ENCODE results near the gene C15orf62. TPM values are rescaled to one million over a fixed set of nuclear protein-coding genes. Genes with fewer than 3 reads are reported as not detected.

The C15orf62 gene
- total RNA-seq, 2 experiments from 2014 or later, result 0.45 to 0.82 TPM

DNA sequence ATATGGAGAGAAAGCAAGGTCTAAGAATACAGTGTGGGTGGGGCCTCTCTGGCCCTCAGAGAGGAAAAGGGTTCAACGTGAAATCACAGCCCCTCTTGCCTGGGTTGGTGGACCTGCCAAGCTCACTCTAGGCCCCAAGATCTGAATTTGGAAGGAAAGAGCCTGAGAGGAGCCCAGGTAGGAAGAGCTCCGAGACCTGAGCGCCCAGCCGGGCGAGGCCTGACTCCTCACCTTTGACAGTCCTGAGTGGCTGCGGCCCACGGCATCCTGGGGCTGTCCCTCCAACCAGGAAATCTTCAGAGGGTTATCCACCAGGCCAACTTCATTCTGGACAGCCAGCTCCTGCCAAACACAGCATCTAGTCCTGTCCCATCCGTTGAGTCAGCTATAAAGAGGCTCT, 3.7 kb downstream of the C15orf62 start:
- Mint-ChIP-seq H3K9me3 (ENCODE audit: low read depth) (no peaks in the 10 kb centered on the region), H3K4me3 (no peak overlapping the region), H3K27ac (no peak overlapping the region), H3K36me3 (peaks cover 13% of the 10 kb centered on the region), H3K4me1 (peaks cover 26% of the 10 kb centered on the region), H3K27me3 (no peaks in the 10 kb centered on the region)
- DNase-seq, result no peak
- ATAC-seq, result no peak
- CTCF ChIA-PET, result interaction anchor here (0.7 to 1.5 kb wide), 3 partner anchors 9 to 204 kb away, joined by 3 to 6 read pairs (median 5); partner anchors contain the start of gene RPUSD2

DNA sequence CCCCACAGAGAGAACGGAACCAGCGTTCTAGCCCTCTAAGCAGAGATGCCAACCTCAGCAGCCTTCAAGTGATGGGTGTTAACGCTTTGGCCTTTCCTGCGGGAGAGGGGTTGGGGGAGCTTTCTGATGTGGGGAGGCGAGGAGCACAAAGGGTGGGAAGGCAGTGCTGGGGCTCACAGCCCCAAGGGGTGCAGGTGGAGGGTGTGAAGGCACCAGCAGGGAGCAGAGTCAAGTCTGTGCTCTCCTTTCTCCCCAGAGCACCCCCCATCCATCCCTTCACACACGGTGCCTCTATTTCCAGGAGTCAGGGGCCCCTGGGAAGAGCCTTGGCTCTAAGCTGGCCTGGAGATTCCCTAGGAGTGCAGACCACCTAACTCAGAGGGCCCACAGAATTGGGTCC, 4.1 kb downstream of the C15orf62 start:
- H3K36me3 Mint-ChIP-seq, result peaks cover 13% of the 10 kb centered on the region
- no peaks in the 10 kb centered on the region for H3K9me3 Mint-ChIP-seq (ENCODE audit: low read depth)
- no peaks in the 10 kb centered on the region for H3K27me3 Mint-ChIP-seq
- DNase-seq (no peak), ATAC-seq (no peak)
- peaks cover 23% of the 10 kb centered on the region for H3K4me1 Mint-ChIP-seq
- no peak overlapping the region for H3K27ac Mint-ChIP-seq
- CTCF ChIA-PET, result interaction anchor here (1.5 kb wide), 1 partner anchor 9 kb away, joined by 5 read pairs; no protein-coding TSS in a partner anchor
- H3K4me3 Mint-ChIP-seq, result no peak overlapping the region

DNA sequence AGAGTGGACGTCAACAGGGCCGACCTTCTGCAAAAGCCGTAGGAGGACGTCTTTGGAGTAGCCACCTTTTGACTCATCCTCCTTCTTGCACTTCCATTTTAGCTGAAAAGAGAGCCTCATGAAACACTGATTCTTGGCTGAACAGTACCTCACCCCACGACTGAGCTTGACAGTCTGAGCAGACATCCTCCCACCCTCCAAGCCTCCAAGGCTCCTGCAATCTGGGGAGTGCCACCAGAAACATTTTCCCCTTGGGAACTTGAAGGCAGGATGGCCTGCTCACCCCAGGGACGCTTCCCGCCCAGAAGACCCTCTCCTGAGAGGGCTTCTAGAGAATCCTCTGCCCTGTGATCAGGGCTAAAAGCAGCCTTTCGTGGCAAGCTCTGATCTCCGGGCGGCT, 5.2 kb downstream of the C15orf62 start:
- CTCF ChIA-PET, result no interaction called here
- Mint-ChIP-seq H3K4me1 (peaks cover 18% of the 10 kb centered on the region), H3K9me3 (ENCODE audit: low read depth) (no peaks in the 10 kb centered on the region), H3K27me3 (no peaks in the 10 kb centered on the region), H3K27ac (no peak overlapping the region), H3K36me3 (peaks cover 15% of the 10 kb centered on the region), H3K4me3 (no peak overlapping the region)
- DNase-seq (no peak), ATAC-seq (no peak)

DNA sequence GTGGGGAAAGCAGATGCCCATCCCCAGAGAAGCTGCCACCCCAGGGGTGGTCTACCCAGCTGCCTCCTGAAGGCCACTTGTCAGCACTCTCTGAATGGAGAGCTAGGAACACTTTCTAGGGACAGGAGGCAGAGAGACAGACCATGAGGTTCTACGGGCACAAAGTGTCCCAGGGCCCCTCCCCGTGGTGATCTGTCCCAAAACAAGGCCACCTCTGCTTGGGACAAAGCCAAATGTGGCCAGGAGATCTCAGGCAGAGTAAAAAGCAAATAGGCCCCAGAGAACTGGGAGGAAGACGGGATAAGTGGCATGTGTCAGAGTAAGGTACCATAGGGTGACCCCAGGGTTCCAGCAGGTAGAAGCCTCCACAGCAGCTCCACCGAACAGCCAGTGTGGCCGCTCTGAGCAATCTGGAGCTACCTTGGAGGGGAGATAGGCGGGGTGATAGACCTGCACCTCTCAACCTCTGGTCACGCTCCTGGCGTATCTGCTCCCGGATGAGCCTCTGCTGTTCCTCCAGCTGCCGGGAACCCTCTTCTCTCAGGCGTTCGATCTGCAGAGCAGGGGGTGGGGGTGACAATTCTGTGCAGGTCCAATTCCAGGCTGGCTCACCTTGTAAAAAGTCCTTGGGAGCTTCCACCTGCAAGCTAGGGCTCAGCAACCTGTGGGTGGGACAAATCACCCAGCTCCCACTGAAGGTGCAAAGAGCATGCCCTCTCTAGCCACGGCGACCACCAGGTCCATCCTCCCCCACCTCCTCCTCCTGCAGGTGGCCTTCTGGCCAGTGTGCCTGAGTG, 6.2 kb downstream of the C15orf62 start:
- peaks cover 15% of the 10 kb centered on the region for H3K4me1 Mint-ChIP-seq
- H3K9me3 Mint-ChIP-seq (ENCODE audit: low read depth), result no peaks in the 10 kb centered on the region
- DNase-seq, result no peak
- peaks cover 14% of the 10 kb centered on the region for H3K36me3 Mint-ChIP-seq
- no peaks in the 10 kb centered on the region for H3K27me3 Mint-ChIP-seq
- H3K27ac Mint-ChIP-seq, result no peak overlapping the region
- CTCF ChIA-PET, result interaction anchor here (0.8 to 2.5 kb wide), 2 partner anchors 32 to 99 kb away, joined by 4 to 8 read pairs; no protein-coding TSS in a partner anchor
- H3K4me3 Mint-ChIP-seq, result no peak overlapping the region
- no peak for ATAC-seq

DNA sequence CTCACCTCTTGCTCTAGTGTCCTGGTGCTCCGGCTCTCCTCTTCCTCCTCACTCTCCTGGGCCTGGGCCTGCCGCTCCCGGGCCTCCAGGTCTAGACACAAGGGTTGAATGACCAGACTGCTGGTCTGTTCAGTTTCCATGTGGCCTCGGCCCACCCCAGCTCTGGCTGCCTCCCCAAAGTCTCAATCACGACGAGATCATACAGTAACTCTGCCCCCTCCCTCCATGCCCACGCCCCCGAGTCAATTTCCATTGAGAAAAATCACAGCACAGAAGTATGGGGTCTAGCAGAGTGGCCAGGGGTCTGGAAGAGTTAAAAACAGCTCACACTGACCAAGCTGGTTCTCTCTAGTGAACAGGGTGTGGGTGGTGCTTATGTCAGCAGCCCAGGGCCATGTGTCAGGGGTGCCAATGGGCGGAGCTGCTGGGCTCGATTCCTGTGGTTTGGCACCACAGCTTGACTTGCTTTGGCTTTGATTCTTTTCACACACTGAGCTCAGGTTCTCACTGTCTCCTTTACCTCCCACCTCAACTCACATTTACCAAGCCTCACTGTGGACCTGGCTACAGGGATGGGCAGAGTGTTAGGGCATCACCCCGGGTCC, 6.9 kb downstream of the C15orf62 start:
- H3K27me3 Mint-ChIP-seq, result no peaks in the 10 kb centered on the region
- H3K9me3 Mint-ChIP-seq (ENCODE audit: low read depth), result no peaks in the 10 kb centered on the region
- H3K4me1 Mint-ChIP-seq, result peaks cover 15% of the 10 kb centered on the region
- H3K36me3 Mint-ChIP-seq, result peaks cover 14% of the 10 kb centered on the region
- H3K27ac Mint-ChIP-seq, result peak overlapping the region; percentile 66
- CTCF ChIA-PET, result interaction anchor here (0.8 to 2.5 kb wide), 2 partner anchors 32 to 99 kb away, joined by 4 to 8 read pairs; no protein-coding TSS in a partner anchor
- DNase-seq, result peak; percentile 63
- ATAC-seq, result peak; percentile 82
- H3K4me3 Mint-ChIP-seq, result no peak overlapping the region

DNA sequence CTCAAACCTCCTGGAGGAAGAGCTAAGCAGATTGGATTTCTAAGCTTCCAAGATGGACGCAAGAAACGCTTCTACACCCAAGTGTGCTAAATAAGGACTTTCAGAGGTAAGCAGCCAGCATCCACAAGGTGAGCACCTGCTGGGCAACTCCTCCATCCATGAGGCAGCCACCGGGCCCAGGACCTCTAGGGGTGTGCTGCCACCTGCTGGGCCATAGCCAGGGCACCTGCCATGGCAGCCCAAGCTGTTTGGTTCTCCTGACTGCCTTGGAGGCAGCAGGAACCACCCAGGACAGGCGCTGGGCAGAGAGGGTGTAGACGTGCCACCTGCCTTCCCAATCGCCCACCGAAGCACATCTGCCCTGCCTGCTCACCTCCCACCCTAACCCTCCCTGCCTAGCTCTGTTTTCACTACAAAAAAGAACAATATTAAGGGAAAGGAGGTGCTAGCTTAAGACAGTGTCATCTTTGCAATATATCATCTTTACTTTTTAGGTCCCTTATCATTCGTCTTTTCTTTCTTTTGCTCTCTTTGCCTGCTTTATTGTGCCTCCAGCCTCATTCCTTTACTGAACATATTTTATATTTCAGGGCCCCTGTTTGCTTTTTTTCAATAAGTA, 12.9 kb downstream of the C15orf62 start:
- CTCF ChIA-PET, result interaction anchor here (0.5 to 3.3 kb wide), 43 partner anchors 9 to 621 kb away, joined by 3 to 26 read pairs (median 4); partner anchors contain the start of genes BUB1B, C15orf62, DNAJC17 and GCHFR
- DNase-seq (peak; percentile 86), ATAC-seq (peak; percentile 99)
- Mint-ChIP-seq H3K4me3 (no peak overlapping the region), H3K36me3 (peaks cover 3% of the 10 kb centered on the region), H3K27ac (peak overlapping the region; percentile 30), H3K27me3 (no peaks in the 10 kb centered on the region), H3K4me1 (peaks cover 18% of the 10 kb centered on the region), H3K9me3 (ENCODE audit: low read depth) (no peaks in the 10 kb centered on the region)

DNA sequence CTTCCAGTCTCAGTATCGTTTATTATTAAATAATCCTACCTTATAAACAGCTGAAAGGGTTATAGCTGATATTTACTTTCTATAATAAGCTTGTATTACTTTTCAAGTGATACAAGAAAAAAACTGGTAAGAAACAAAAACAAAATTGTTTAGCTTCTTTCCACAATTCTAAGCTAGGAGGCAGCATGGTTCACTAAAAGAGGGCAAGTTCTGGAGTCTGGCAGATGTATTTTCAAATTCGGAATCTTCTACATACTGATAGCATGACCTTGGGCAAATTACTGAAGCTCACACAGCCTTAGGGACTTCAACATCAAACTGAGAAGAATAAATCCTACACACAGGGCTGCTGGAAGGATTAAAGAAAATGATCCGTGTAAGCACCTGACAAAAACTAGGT, 15.4 kb downstream of the C15orf62 start:
- no peaks in the 10 kb centered on the region for H3K36me3 Mint-ChIP-seq
- peaks cover 22% of the 10 kb centered on the region for H3K4me1 Mint-ChIP-seq
- H3K4me3 Mint-ChIP-seq, result no peak overlapping the region
- DNase-seq (no peak), ATAC-seq (no peak)
- no peak overlapping the region for H3K27ac Mint-ChIP-seq
- no peaks in the 10 kb centered on the region for H3K27me3 Mint-ChIP-seq
- CTCF ChIA-PET, result interaction anchor here (1.1 to 5.4 kb wide), 6 partner anchors 15 to 110 kb away, joined by 3 to 24 read pairs (median 4); partner anchors contain the start of gene VPS18
- no peaks in the 10 kb centered on the region for H3K9me3 Mint-ChIP-seq (ENCODE audit: low read depth)

DNA sequence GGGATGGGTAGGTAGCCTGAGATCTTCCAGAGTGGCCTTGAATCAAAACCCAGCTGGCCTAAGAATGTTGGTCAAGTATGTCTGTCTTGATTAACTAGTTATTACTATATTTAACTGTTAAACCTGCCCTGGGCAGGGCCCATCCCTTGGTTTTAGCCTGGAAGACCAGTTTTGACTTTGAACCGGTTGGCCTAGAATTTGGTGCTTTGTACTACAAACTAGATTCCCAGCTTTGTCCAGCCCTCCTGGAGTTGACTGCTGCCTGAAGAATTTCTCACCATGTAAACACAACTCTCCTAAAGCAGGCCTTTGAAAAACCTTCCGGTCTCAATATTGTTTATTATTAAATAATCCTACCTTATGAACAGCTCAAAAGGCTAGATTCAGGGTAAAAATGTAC, 16.0 kb downstream of the C15orf62 start:
- DNase-seq, result no peak
- no peak for ATAC-seq
- no peaks in the 10 kb centered on the region for H3K27me3 Mint-ChIP-seq
- peaks cover 22% of the 10 kb centered on the region for H3K4me1 Mint-ChIP-seq
- CTCF ChIA-PET, result interaction anchor here (0.7 to 5.4 kb wide), 6 partner anchors 42 to 250 kb away, joined by 3 to 24 read pairs (median 4); partner anchors contain the start of gene VPS18
- no peak overlapping the region for H3K4me3 Mint-ChIP-seq
- H3K9me3 Mint-ChIP-seq (ENCODE audit: low read depth), result no peaks in the 10 kb centered on the region
- H3K36me3 Mint-ChIP-seq, result no peaks in the 10 kb centered on the region
- H3K27ac Mint-ChIP-seq, result no peak overlapping the region

DNA sequence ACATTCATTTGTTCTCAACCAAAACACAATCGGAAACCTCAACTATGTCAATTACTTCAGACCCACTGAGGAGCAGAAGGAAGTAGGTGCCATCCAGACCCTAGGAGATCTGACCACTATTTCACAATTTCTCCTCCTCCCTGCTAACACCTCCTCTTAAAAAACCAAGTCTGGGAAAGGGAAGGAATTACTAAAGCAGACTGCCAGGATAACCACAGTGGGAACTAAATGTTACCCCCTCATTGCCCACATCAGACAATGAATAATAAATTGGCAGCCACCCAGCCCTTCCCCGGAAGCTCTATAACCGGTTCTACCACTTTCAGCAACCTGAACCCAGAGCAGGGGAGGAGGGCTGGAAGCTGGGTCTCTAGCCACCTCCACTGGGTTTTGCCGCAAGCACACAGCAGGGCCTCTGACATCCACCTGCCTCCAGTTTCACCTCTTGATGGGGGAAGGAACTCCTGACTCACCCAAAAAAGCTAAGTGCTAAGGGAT, 17.6 kb downstream of the C15orf62 start:
- Mint-ChIP-seq H3K27me3 (no peaks in the 10 kb centered on the region), H3K4me1 (peaks cover 22% of the 10 kb centered on the region), H3K27ac (peak overlapping the region; percentile 76), H3K4me3 (no peak overlapping the region), H3K9me3 (ENCODE audit: low read depth) (no peaks in the 10 kb centered on the region), H3K36me3 (no peaks in the 10 kb centered on the region)
- ATAC-seq, result peak; percentile 45
- CTCF ChIA-PET, result interaction anchor here (0.8 to 5.4 kb wide), 5 partner anchors 9 to 198 kb away, joined by 3 to 24 read pairs (median 4); partner anchors contain the start of gene VPS18
- DNase-seq, result peak; percentile 67

DNA sequence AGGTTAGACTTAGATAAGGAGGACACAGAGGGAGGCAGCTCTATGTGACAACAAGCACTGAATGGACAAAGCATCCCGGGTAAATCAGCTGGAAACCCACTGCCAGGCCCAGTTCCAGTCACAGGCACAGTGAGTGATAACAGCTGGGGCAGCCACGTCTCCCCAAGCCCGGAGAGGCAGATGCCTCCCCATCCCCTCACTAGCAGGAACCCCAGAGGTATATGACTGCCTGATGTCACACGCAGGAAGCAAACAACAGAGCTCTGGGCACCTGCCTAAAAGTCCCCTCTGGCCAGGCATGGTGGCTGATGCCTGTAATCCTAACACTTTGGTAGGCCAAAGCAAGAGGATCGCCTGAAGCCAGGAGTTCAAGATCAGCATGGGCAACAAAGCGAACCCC, 18.2 kb downstream of the C15orf62 start:
- CTCF ChIA-PET, result interaction anchor here (0.7 to 5.4 kb wide), 6 partner anchors 9 to 199 kb away, joined by 3 to 24 read pairs (median 4); partner anchors contain the start of gene VPS18
- peak overlapping the region; percentile 76 for H3K27ac Mint-ChIP-seq
- no peak for DNase-seq
- H3K9me3 Mint-ChIP-seq (ENCODE audit: low read depth), result no peaks in the 10 kb centered on the region
- ATAC-seq, result peak; percentile 50
- no peak overlapping the region for H3K4me3 Mint-ChIP-seq
- H3K36me3 Mint-ChIP-seq, result peaks cover 2% of the 10 kb centered on the region
- H3K27me3 Mint-ChIP-seq, result no peaks in the 10 kb centered on the region
- H3K4me1 Mint-ChIP-seq, result peaks cover 20% of the 10 kb centered on the region

DNA sequence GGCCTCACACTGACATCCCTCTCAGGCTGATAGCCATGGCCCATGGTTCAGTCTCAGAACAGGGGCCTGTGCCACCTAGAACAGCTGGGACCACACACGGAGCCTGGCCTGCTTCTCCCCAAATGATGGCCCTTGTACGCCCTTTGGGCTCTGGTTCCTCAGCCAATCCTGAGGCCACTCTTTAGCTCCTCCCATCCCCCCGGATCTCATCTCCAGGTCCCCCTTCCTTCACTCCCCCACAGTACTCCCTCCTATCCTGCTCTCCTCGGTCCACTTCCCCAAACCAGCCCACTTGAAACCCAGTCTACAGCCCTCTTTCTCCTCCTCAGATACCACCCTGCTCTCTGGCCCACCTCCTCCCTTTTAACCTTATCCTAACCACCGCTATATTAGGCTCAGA, 19.3 kb downstream of the C15orf62 start:
- ATAC-seq (no peak), DNase-seq (no peak)
- H3K27me3 Mint-ChIP-seq, result no peaks in the 10 kb centered on the region
- H3K4me1 Mint-ChIP-seq, result peaks cover 28% of the 10 kb centered on the region
- no peak overlapping the region for H3K4me3 Mint-ChIP-seq
- CTCF ChIA-PET, result interaction anchor here (5.4 kb wide), 1 partner anchor 106 kb away, joined by 24 read pairs; the partner anchor contains the start of gene VPS18
- peaks cover 2% of the 10 kb centered on the region for H3K36me3 Mint-ChIP-seq
- no peaks in the 10 kb centered on the region for H3K9me3 Mint-ChIP-seq (ENCODE audit: low read depth)
- H3K27ac Mint-ChIP-seq, result no peak overlapping the region

DNA sequence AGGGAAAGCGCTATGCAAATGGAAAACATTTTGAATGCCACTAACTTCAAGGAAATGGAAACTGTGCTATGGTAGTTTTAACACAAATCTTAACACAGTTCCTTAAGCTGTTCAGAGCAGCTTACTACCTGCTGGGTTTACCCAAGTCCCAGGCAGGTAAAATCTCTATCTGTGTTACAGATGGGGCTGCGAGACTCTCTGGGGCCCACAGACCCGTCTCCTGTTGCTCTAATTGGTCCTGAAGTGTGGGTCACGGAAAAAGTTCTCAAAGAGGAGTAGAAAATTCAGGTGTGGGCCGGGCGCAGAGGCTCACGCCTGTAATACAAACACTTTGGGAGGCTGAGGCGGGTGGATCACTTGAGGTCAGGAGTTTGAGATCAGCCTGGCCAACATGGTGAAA, 20.2 kb downstream of the C15orf62 start:
- Mint-ChIP-seq H3K9me3 (ENCODE audit: low read depth) (no peaks in the 10 kb centered on the region), H3K27ac (no peak overlapping the region), H3K4me1 (peaks cover 28% of the 10 kb centered on the region), H3K36me3 (peaks cover 2% of the 10 kb centered on the region), H3K27me3 (no peaks in the 10 kb centered on the region), H3K4me3 (no peak overlapping the region)
- ATAC-seq (no peak), DNase-seq (no peak)
- CTCF ChIA-PET, result interaction anchor here (0.7 kb wide), 2 partner anchors 17 to 230 kb away, joined by 3 read pairs; partner anchors contain the start of gene ZFYVE19

DNA sequence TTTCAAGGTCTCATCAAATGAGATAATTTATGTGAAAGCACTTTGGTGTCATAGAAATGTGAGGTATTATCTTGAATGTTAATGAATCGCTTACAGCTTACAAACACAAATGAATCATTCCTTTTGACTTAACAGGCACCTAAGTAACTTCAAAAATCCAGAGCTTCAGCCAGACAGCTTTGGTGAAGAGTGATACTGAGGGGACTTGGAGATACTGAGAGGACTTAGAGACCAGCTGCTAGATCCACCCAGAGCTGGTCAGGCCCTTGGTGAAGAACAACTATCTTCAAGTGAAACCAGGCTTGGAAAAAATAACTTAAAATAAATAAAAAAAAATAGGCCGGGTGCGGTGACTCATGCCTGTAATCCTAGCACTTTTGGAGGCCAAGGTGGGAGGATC, 20.9 kb downstream of the C15orf62 start:
- ATAC-seq (no peak), DNase-seq (no peak)
- H3K4me3 Mint-ChIP-seq, result no peak overlapping the region
- CTCF ChIA-PET, result no interaction called here
- H3K4me1 Mint-ChIP-seq, result peaks cover 28% of the 10 kb centered on the region
- no peaks in the 10 kb centered on the region for H3K9me3 Mint-ChIP-seq (ENCODE audit: low read depth)
- H3K36me3 Mint-ChIP-seq, result peaks cover 2% of the 10 kb centered on the region
- no peaks in the 10 kb centered on the region for H3K27me3 Mint-ChIP-seq
- no peak overlapping the region for H3K27ac Mint-ChIP-seq

Measured in activated CD8-positive, alpha-beta memory T cell treated with anti-CD3 and anti-CD28 coated beads, Interleukin-2, amount 10 ng/mL, durations not matched to agents 7 days and 5 days (primary cell).